Diencephalon (tissue), 1 donor: Measurements from ENCODE around the gene PRR27. TPM values are rescaled to one million over a fixed set of nuclear protein-coding genes. Genes with fewer than 3 reads are reported as not detected.

Source experiments
- total RNA-seq: library from RNA; depleted of rRNA; stranded (reverse); fragments of >200 nt; gene quantifications from one replicate; pipeline ENCODE4 v1.2.3, GENCODE V29; 2014

PRR27 gene
- not detected for total RNA-seq

GRCh38 chr4:70153937-70154336 is at the start of gene PRR27:
PRR27 (plus strand) TSS chr4:70154237; CDS start chr4:70154376, 139 bp downstream.

DNA sequence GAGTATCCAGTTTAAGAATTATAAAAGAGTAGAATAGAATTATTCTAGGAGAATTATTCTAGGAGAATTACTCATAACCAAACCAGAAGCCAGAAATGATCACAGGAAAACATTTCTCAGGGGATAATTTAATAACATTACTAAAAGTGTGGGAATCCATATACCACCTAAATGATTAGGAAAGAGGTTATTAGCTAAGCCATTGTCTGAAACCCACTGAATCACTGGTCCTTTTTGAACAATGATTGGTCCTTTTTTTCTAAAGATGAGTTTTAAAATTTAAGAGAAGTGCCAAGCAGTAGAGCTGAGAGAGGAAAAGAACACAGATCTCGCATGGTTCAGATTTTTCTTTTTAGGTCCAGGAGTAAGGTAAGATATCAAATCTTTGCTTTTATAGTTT is 41.4 kb downstream of the PRR27 start, which contains the start of gene ODAM:
ODAM (plus strand) TSS at position 301 of the 400 bp plus-strand sequence. CDS start 819 bp downstream, outside the sequence.

Other genes starting within 250 kb of the PRR27 start
- not detected for gene CSN1S1, start 223.2 kb upstream of the PRR27 start, total RNA-seq
- not detected for gene CSN2, start 188.5 kb upstream of the PRR27 start, total RNA-seq
- not detected for gene STATH, start 158.3 kb upstream of the PRR27 start, total RNA-seq
- gene HTN3, start 125.8 kb upstream of the PRR27 start, total RNA-seq = not detected
- not detected for gene HTN1, start 103.8 kb upstream of the PRR27 start, total RNA-seq
- not detected for gene ODAM, start 41.5 kb downstream of the PRR27 start, total RNA-seq
- gene FDCSP, start 71.9 kb downstream of the PRR27 start, total RNA-seq = not detected
- not detected for gene CSN3, start 88.4 kb downstream of the PRR27 start, total RNA-seq
- gene CABS1, start 180.7 kb downstream of the PRR27 start, total RNA-seq = not detected
- gene SMR3A, start 206.5 kb downstream of the PRR27 start, total RNA-seq = not detected
- not detected for gene SMR3B, start 228.9 kb downstream of the PRR27 start, total RNA-seq
- gene OPRPN, start 243.7 kb downstream of the PRR27 start, total RNA-seq = not detected